Measurements from ENCODE around the gene APOE.

DNA sequence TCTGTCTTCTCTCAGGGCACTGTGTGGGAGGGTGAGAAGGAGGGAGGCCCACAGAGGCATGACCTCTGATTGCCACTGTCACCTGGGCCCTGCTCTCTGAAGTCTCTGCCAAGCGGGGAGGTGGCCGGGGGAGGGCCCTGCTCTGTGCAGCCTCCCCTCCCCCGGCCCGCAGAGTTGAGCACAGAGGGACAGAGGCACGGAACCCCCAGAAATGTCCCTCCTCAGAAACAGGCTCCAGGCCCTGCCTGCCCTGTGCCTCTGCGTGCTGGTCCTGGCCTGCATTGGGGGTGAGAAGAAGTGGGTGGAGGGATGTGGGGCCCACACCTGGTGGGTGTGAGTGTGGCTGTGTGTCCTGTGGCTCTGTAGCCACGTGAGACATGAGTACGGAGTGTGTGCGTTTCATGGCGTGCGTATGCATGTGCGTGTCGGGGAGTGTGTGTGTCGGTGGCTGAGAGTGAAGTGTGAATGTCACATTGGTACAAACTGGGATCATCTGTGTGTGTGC lies 36.5 kb downstream of the APOE start, which contains the start of gene APOC4:
- TF ChIP-seq, protein P1, sequence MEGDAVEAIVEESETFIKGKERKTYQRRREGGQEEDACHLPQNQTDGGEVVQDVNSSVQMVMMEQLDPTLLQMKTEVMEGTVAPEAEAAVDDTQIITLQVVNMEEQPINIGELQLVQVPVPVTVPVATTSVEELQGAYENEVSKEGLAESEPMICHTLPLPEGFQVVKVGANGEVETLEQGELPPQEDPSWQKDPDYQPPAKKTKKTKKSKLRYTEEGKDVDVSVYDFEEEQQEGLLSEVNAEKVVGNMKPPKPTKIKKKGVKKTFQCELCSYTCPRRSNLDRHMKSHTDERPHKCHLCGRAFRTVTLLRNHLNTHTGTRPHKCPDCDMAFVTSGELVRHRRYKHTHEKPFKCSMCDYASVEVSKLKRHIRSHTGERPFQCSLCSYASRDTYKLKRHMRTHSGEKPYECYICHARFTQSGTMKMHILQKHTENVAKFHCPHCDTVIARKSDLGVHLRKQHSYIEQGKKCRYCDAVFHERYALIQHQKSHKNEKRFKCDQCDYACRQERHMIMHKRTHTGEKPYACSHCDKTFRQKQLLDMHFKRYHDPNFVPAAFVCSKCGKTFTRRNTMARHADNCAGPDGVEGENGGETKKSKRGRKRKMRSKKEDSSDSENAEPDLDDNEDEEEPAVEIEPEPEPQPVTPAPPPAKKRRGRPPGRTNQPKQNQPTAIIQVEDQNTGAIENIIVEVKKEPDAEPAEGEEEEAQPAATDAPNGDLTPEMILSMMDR (IDR thresholded peaks at IDR 0.05; ENCODE audit: insufficient read depth, low read depth, low read length), result no peak
- no peak for TF ChIP-seq EZH2 (IDR thresholded peaks at IDR 0.05; ENCODE audit: insufficient read depth, low read length)

All from astrocyte (in vitro differentiated cells and primary cell).